GM06990 (cell line): ENCODE results near the gene DCDC2C.

ENCODE experiments used
- DNase-seq: peaks from one replicate; pipeline ENCODE4 v3.0.0-alpha.2; 2011; ENCODE audit not compliant: insufficient read length; ENCODE audit errors: extremely low read depth
- H3K27me3 ChIP-seq: replicated peaks from 2 replicates; pipeline ENCODE4 v1.6.0; 2011; ENCODE audit warnings: low read length; ENCODE audit not compliant: control insufficient read depth, insufficient read depth
- H3K36me3 ChIP-seq: 2 replicates; pipeline ENCODE4 v1.5.1; 2011; ENCODE audit warnings: low read length; ENCODE audit not compliant: control insufficient read depth, insufficient read depth
- H3K4me3 ChIP-seq: replicated peaks from 2 replicates; pipeline ENCODE4 v1.5.1; 2011; ENCODE audit warnings: low read depth, mild to moderate bottlenecking, control low read depth, low read length
- CTCF ChIP-seq: IDR thresholded peaks from 2 replicates; pipeline ENCODE4 v1.5.1; 2011; ENCODE audit warnings: low read length, control low read depth, mild to moderate bottlenecking, inconsistent platforms; ENCODE audit not compliant: insufficient read depth, poor library complexity, severe bottlenecking

Gene DCDC2C

GRCh38 chr2:3703236-3703756, at the start of gene DCDC2C:
DCDC2C (plus strand) TSS chr2:3703575; CDS start chr2:3703752, 177 bp downstream.
- TF ChIP-seq CTCF: no peak
- H3K36me3 ChIP-seq: no peaks in the 10 kb centered on the region
- H3K4me3 ChIP-seq: no peak within 1 kb of the TSS
- DNase-seq: no peak
- H3K27me3 ChIP-seq: no peaks in the 10 kb centered on the region

- Histone ChIP-seq H3K36me3 (no peaks in the 10 kb centered on the region), H3K27me3 (no peaks in the 10 kb centered on the region), H3K4me3 (no peak overlapping the region)
- no peak for DNase-seq
- no peak for TF ChIP-seq CTCF
These were observed 49.4 kb upstream of the DCDC2C start for GRCh38 chr2:3654011-3654410.

GRCh38 chr2:3654531-3655225, 48.7 kb upstream of the DCDC2C start:
- Histone ChIP-seq H3K36me3 (no peaks in the 10 kb centered on the region), H3K4me3 (no peak overlapping the region), H3K27me3 (no peaks in the 10 kb centered on the region)
- TF ChIP-seq CTCF: no peak
- DNase-seq: no peak

- Histone ChIP-seq H3K27me3 (no peaks in the 10 kb centered on the region), H3K36me3 (no peaks in the 10 kb centered on the region), H3K4me3 (no peak overlapping the region)
- TF ChIP-seq CTCF: no peak
- DNase-seq: no peak
These were observed 47.3 kb upstream of the DCDC2C start for GRCh38 chr2:3655871-3656761.

- Histone ChIP-seq H3K4me3 (no peak overlapping the region), H3K36me3 (no peaks in the 10 kb centered on the region), H3K27me3 (no peaks in the 10 kb centered on the region)
- no peak for DNase-seq
- TF ChIP-seq CTCF: no peak
These were observed 46.3 kb upstream of the DCDC2C start for GRCh38 chr2:3656762-3657721.
